HG03280 (cell line): ENCODE measurements around the gene BTBD10.
"Not testable (repeated sequence)": the region's sequence is repeated elsewhere in the genome, so short reads cannot be mapped to it uniquely, and the experiment has no call there.

Source experiments
- ATAC-seq: cut with Tn5 transposase; IDR thresholded peaks from one replicate; pipeline ENCODE4 v1.9.1; 2021; ENCODE audit warnings: mild to moderate bottlenecking, moderate library complexity; ENCODE audit not compliant: unreplicated experiment

Gene BTBD10

GRCh38 chr11:13445588-13445987, 17.4 kb downstream of the BTBD10 start:
- no peak for ATAC-seq

- ATAC-seq = no peak
These were observed 22.7 kb downstream of the BTBD10 start for GRCh38 chr11:13440100-13440855.

- no peak for ATAC-seq
These were observed 24.7 kb downstream of the BTBD10 start for GRCh38 chr11:13438291-13438690.

GRCh38 chr11:13436836-13437235, 26.2 kb downstream of the BTBD10 start:
- ATAC-seq = not testable (repeated sequence)

- no peak for ATAC-seq
These were observed 28.5 kb downstream of the BTBD10 start for GRCh38 chr11:13434247-13435205.

GRCh38 chr11:13433437-13433836, 29.6 kb downstream of the BTBD10 start:
- ATAC-seq = no peak

GRCh38 chr11:13429836-13430235, 33.2 kb downstream of the BTBD10 start:
- no peak for ATAC-seq

GRCh38 chr11:13429288-13429687, 33.7 kb downstream of the BTBD10 start:
- no peak for ATAC-seq

GRCh38 chr11:13427440-13427839, 35.6 kb downstream of the BTBD10 start:
- ATAC-seq = no peak

GRCh38 chr11:13423372-13423771, 39.6 kb downstream of the BTBD10 start:
- ATAC-seq = no peak

- no peak for ATAC-seq
These were observed 41.5 kb downstream of the BTBD10 start for GRCh38 chr11:13421561-13421960.

- ATAC-seq = no peak
These were observed 47.8 kb downstream of the BTBD10 start for GRCh38 chr11:13415201-13415600.

- ATAC-seq = no peak
These were observed 57.8 kb downstream of the BTBD10 start for GRCh38 chr11:13405220-13405619.

GRCh38 chr11:13398335-13398734, 64.7 kb downstream of the BTBD10 start:
- ATAC-seq = not testable (repeated sequence)

GRCh38 chr11:13391217-13391616, 71.8 kb downstream of the BTBD10 start:
- ATAC-seq = no peak

GRCh38 chr11:13388741-13389140, 74.3 kb downstream of the BTBD10 start:
- ATAC-seq = no peak

GRCh38 chr11:13386567-13386966, 76.5 kb downstream of the BTBD10 start:
- ATAC-seq = no peak

GRCh38 chr11:13384908-13385640, 77.9 kb downstream of the BTBD10 start:
- peak; percentile 61 for ATAC-seq

- ATAC-seq = no peak
These were observed 80.3 kb downstream of the BTBD10 start for GRCh38 chr11:13382751-13383150.

GRCh38 chr11:13380731-13381130, 82.3 kb downstream of the BTBD10 start:
- ATAC-seq = no peak

GRCh38 chr11:13378316-13378715, 84.7 kb downstream of the BTBD10 start:
- no peak for ATAC-seq
